ENCODE results near the gene SNX10. TPM values are rescaled to one million over a fixed set of nuclear protein-coding genes. Genes with fewer than 3 reads are reported as not detected.
A peak's percentile ranks its signal among the peaks of the same experiment; 100 is the strongest.

The SNX10 gene
- total and polyA plus RNA-seq, 2 of the 8 experiments (the other 6 are each of a cell fraction or from before 2014, with no cell fraction given): 4.4 to 9.6 TPM

- Histone ChIP-seq H2BK20ac (ENCODE audit: low read length) (no peak overlapping the region), H3K36me3 (ENCODE audit: control insufficient read depth in 2 of 4, insufficient read depth in 4 of 4, low read length in 3 of 4) (no peaks in the 10 kb centered on the region), H3K9me3 (ENCODE audit: insufficient read depth in 2 of 2, low read depth in 1 of 2, low read length in 1 of 2) (no peaks in the 10 kb centered on the region), H3K23me2 (ENCODE audit: low read depth, low read length) (peaks cover 2% of the 10 kb centered on the region; the same call in 1 of the 2 replicates), H2BK12ac (ENCODE audit: low read depth, low read length) (no peak overlapping the region), H2AK5ac (ENCODE audit: low read depth, low read length) (no peak overlapping the region), H4K8ac (ENCODE audit: extremely low read depth, insufficient read depth, low read length) (no peak overlapping the region), H3K27me3 (replicated peaks in 1 of 4; ENCODE audit: control insufficient read depth in 3 of 4, extremely low read depth in 1 of 4, insufficient read depth in 3 of 4, low read length in 3 of 4) (0 out of 7 replicates have a peak, but pooled peaks cover 0 to 3% (median 0%) of the 10 kb centered on the region in 4 experiments), H3K79me2 (ENCODE audit: control insufficient read depth in 1 of 2, insufficient read depth in 2 of 2, low read length in 2 of 2) (no peaks in the 10 kb centered on the region), H3K56ac (replicated peaks; ENCODE audit: insufficient read length, low read depth, low read length) (no peak overlapping the region), H2BK15ac (ENCODE audit: low read length) (no peak overlapping the region), H3K18ac (ENCODE audit: extremely low read depth, low read length) (no peak overlapping the region), H3K9ac (replicated peaks in 1 of 4; ENCODE audit: extremely low read depth in 1 of 4, low read depth in 3 of 4, low read length in 3 of 4) (no peak overlapping the region), H3K79me1 (ENCODE audit: low read depth, low read length) (no peaks in the 10 kb centered on the region), H2BK5ac (ENCODE audit: low read depth, low read length) (no peak overlapping the region), H3K14ac (ENCODE audit: insufficient read length) (no peak overlapping the region), H4K20me1 (replicated peaks in 1 of 2; ENCODE audit: control insufficient read depth in 1 of 2, insufficient read depth in 2 of 2, low read length in 2 of 2) (no peaks in the 10 kb centered on the region), H3K23ac (ENCODE audit: insufficient read length) (no peak overlapping the region), H3K27ac (ENCODE audit: low read depth, low read length) (no peak overlapping the region), H3K4me3 (ENCODE audit: extremely low read depth in 1 of 4, insufficient read depth in 2 of 4, low read depth in 3 of 4, low read length in 4 of 4) (peak overlapping the region; percentile 24 to 82 (median 60)), H3K4me2 (ENCODE audit: insufficient read depth in 1 of 2, low read depth in 2 of 2, low read length in 2 of 2) (peak overlapping the region; percentile 47 to 86), H2AFZ (ENCODE audit: low read length) (peak overlapping the region; percentile 84), H4K5ac (ENCODE audit: insufficient read length, low read depth, low read length) (no peak overlapping the region), H4K91ac (replicated peaks; ENCODE audit: insufficient read length, low read length) (no peak overlapping the region), H3K4me1 (replicated peaks in 1 of 4; ENCODE audit: control insufficient read depth in 3 of 4, insufficient read depth in 4 of 4, low read length in 3 of 4) (peaks cover 0 to 5% (median 2%) of the 10 kb centered on the region in 4 experiments; a peak in 5 of 7 replicates), H3K4ac (replicated peaks; ENCODE audit: insufficient read length, low read depth, low read length) (no peak overlapping the region), H2BK120ac (replicated peaks; ENCODE audit: low read depth, low read length) (no peak overlapping the region)
- DNase-seq (ENCODE audit: low read depth in 1 of 2, low spot score in 2 of 2) (no peak), FAIRE-seq (no peak)
- ChIA-PET POLR2A (ENCODE audit: partially characterized antibody) (interaction anchor here (0.9 to 2.2 kb wide), 6 partner anchors 14 to 103 kb away, joined by 3 to 6 read pairs (median 4); no protein-coding TSS in a partner anchor), CTCF (ENCODE audit: partially characterized antibody) (interaction anchor here (0.7 to 1.3 kb wide), 8 partner anchors 10 to 97 kb away, joined by 3 to 5 read pairs (median 3); no protein-coding TSS in a partner anchor)
- WGBS, 2 experiments (ENCODE audit: extremely low coverage in 1 of 2, insufficient coverage in 1 of 2, insufficient read length in 1 of 2, insufficient replicate concordance in 2 of 2, low coverage in 1 of 2, low lambda C conversion rate in 2 of 2, missing lambda C conversion rate in 1 of 2): 44% methylated on average over 4 of the region's 4 CpGs; no CpG with 5 or more reads in 1 of the 2 experiments
- TF ChIP-seq POU5F1 (IDR thresholded peaks at IDR 0.05; ENCODE audit: low read depth, low read length) (no peak), ATF3 (IDR thresholded peaks at IDR 0.05; ENCODE audit: insufficient read depth, low read depth, low read length) (no peak)
Observed at GRCh38 chr7:26291251-26291650, 411 bp upstream of the SNX10 start.

Data from H1 (cell line).